ENCODE measurements around the gene PNMT. TPM values are rescaled to one million over a fixed set of nuclear protein-coding genes. Genes with fewer than 3 reads are reported as not detected.
A peak's percentile ranks its signal among the peaks of the same experiment; 100 is the strongest.

PNMT gene
- total RNA-seq, 1 experiment from 2014 or later = not detected

DNA sequence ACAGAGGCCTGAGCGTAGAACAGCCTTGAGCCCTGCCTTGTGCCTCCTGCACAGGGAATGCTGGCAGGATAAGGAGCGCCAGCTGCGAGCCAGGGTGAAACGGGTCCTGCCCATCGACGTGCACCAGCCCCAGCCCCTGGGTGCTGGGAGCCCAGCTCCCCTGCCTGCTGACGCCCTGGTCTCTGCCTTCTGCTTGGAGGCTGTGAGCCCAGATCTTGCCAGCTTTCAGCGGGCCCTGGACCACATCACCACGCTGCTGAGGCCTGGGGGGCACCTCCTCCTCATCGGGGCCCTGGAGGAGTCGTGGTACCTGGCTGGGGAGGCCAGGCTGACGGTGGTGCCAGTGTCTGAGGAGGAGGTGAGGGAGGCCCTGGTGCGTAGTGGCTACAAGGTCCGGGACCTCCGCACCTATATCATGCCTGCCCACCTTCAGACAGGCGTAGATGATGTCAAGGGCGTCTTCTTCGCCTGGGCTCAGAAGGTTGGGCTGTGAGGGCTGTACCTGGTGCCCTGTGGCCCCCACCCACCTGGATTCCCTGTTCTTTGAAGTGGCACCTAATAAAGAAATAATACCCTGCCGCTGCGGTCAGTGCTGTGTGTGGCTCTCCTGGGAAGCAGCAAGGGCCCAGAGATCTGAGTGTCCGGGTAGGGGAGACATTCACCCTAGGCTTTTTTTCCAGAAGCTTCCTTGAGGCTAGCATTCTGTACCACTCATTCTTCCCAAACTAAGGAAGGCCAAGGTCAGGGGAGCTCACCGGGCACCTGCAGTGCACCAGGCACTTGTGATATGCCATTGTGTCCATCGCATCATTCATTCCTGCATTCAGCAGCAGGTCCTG, 1.9 kb downstream of the PNMT start:
- DNase-seq (ENCODE audit: low read depth) = no peak

GRCh38 chr17:39670746-39671145, 2.5 kb downstream of the PNMT start:
- DNase-seq (ENCODE audit: low read depth) = no peak

- DNase-seq (ENCODE audit: low read depth) = no peak
Observed at GRCh38 chr17:39671651-39672521, 3.6 kb downstream of the PNMT start.

DNA sequence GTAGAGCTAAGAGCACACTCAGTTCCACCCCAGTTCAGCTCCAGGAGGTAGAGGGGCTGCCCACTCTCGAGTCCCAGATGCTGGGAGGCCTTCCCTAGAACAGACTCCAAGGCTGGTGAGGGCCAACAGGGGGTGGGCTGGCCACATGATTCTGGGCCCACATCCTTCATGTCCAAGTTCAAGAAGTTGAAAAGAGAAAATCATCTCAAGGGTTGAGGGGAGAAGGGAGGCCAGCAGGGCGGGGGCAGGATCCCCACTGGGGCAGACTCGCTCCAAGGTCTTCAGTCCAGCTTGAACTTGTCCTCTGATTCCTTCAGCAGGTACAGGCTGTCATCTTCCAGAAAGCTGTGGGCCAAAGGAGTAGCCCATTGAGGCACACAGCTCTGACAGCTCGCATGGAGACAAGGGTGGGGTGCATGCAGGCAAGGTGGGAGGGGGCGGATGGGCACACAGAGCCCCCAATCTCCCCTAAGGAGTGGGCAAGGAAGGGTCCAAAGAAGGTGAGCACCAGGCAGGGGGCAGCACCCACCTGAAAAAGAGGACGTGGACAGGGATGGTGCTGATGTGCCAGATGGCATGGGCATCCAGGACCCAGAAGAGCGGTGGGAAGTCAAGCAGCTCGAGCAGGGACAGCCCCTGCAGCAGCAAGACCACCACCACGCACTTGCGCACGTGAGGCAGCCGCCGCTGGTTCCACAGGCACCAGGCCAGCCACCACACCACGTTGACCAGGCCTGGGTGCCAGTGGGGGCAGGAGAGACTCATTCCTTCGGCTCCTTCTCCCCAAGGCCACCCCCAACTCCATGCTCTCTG, 4.5 kb downstream of the PNMT start:
- DNase-seq (ENCODE audit: low read depth) = no peak

DNA sequence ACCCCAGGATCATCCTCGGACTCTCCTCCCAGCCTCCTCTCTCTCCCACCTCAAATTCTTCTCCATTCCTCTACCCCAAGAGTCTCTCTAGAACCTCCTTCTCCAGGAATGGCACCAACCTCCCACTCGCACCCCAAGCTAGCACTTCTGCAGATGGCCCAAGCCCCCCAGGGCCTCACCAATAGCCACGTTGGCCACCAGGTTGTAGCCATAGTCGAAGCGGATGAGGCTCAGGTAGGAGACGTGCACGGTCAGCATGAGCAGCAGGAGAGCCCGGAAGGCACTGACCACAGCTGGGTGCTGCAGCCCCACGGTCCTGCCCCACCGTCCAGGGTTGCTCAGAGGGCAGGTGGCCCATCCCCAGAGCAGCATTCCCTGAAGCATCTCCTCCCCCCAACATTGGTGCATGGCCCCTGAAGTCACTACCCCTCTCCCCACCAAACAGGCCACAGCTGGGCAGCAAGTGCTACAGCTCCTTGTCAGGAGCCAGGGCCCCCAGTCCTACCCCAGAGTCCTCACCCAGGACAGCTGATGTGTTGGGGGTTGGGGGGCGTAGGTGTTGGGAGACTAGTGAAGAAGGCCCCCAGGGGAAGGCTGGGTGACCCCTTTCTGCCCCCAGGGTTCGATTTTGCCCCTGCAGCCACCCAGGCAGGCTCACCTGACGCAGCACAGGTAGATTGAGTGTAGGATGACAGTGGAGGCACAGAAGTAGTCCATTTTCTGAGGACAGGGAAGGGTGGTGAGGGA, 5.3 kb downstream of the PNMT start:
- DNase-seq (ENCODE audit: low read depth) = no peak

DNA sequence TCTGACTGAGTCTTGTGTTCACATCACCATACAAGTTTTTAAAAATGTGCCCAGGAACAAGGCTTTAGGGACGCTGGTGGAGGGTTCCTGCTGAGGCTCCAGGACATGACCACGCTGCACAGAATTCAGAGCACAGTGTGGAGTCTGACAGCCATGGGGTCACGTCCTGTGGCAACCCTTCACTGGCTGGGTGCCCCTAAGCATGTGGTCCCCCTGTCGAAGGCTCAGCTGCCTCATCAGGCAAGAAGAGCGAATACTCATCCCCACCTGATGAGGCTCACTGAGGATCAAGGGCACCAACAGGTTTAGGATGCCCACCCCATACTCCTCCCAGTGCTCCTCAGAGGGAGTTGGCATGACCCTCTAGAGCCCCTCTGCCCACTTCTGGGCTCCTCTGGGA, 5.9 kb downstream of the PNMT start:
- DNase-seq (ENCODE audit: low read depth) = no peak

GRCh38 chr17:39674702-39675389, 6.6 kb downstream of the PNMT start:
- DNase-seq (ENCODE audit: low read depth) = peak; percentile 60

GRCh38 chr17:39675390-39676082, 7.3 kb downstream of the PNMT start:
- DNase-seq (ENCODE audit: low read depth) = no peak

- peak; percentile 41 for DNase-seq (ENCODE audit: low read depth)
Observed at GRCh38 chr17:39676198-39676819, 8.1 kb downstream of the PNMT start.

- no peak for DNase-seq (ENCODE audit: low read depth)
Observed at GRCh38 chr17:39677072-39677471, 8.8 kb downstream of the PNMT start.

GRCh38 chr17:39677542-39678339, 9.5 kb downstream of the PNMT start:
- no peak for DNase-seq (ENCODE audit: low read depth)

- no peak for DNase-seq (ENCODE audit: low read depth)
Observed at GRCh38 chr17:39678340-39679116, 10.3 kb downstream of the PNMT start.

- DNase-seq (ENCODE audit: low read depth) = no peak
Observed at GRCh38 chr17:39679521-39680192, 11.4 kb downstream of the PNMT start.

DNA sequence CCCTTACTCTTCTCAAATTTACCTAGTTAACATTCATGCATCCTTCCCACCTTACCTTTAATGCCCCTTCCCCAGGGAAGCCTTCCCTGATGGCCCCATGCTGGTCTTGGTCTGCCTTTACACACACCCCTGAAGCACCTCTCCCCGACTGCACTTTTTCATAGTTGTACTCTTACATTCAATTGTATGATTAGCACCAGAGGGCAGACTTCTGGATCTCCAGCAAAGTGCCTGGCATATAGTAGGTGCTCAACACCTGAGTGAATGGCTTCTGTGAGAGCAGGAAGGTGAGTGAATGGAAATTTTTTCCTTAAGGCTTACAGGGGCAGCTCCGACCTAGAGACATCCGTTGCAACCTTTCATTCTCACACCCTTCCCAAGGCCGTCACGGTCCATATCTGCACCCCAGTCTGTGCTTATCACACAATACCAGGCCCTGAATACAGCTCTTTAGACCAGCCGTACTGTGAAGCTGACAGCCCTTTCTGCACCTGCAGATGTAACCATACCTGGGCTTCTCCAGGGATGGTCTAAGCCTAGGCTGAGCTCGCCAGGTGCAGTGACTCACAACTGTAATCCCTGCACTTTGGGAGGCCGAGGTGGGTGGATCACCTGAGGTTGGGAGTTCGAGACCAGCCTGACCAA, 15.2 kb downstream of the PNMT start:
- no peak for DNase-seq (ENCODE audit: low read depth)

- no peak for DNase-seq (ENCODE audit: low read depth)
Observed at GRCh38 chr17:39684369-39685192, 16.3 kb downstream of the PNMT start.

DNA sequence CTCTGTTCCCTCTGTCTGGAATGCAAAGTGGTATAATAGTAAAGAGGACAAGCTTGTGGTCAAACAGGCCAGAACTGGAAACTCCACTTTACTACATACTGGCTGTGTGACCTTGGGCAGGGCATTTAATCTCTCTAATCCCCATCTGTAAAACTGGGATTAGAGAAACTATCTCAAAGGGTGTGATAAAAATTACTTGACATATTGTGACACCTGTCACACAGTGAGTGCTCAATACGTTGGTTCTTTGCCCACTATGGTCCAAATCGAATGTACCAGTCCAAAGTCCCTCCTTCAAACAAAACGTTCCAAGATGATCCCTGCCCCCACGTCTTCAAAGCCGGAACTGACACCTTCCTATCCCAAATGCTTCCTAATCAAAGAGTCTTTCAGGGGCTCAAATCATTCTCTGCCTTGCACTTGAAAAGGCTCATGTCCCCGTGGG, 18.9 kb downstream of the PNMT start:
- no peak for DNase-seq (ENCODE audit: low read depth)

Data from Daoy (cell line).